Measurements from ENCODE around the gene INO80E.
"Not testable (repeated sequence)": the region's sequence is repeated elsewhere in the genome, so short reads cannot be mapped to it uniquely, and the experiment has no call there.

Gene INO80E

DNA sequence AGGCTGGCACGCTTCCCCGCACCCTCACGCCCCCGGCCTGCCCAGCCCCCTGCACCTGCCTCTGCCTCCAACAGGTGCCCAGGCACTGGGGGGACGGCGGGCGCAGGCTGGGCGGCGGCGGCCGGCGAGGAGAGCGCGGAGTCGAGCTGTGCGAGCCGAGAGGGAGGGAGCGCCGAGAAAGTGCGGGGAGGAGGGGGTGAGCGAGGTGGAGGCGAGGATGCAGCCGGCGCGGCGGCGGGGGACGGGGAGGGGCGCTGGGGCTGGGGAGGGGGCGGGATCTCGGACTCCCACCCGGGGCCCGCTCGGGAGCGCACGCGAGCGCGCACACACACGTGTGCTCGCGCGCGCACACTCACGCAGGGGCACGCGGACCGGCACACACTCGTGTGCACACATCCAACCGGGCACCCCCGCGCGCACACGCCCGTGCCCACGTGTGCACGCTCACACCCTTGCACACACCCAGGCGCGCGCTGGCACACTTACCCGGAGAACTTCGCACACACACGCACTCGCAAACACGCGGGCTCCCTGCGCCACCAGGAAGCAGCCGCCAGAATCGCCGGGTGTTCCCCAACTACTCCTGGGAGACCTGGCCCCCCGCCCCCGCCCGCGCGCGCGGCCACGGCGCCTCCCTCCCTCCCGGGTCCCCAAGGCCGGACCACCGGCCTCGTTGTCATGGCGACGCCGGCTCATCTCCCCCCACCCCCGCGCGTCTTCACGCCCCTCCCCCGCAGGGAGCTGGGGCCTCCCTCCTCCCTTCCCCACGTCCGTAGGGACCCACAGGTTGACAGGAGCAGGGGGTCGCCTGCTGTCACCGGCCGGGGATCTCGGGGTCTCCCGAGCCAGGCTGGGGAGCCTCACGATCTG is 15.0 kb downstream of the INO80E start, which contains the start of gene DOC2A:
Gene DOC2A (minus strand): TSS at position 184 of the 870 bp plus-strand sequence. CDS start 805 bp downstream, outside the sequence.
- DNase-seq, result peak; percentile 49

GRCh38 chr16:30011714-30012504 is 15.9 kb downstream of the INO80E start:
- no peak for DNase-seq

- DNase-seq, result not testable (repeated sequence)
These were observed 16.6 kb downstream of the INO80E start for GRCh38 chr16:30012598-30012997.

DNA sequence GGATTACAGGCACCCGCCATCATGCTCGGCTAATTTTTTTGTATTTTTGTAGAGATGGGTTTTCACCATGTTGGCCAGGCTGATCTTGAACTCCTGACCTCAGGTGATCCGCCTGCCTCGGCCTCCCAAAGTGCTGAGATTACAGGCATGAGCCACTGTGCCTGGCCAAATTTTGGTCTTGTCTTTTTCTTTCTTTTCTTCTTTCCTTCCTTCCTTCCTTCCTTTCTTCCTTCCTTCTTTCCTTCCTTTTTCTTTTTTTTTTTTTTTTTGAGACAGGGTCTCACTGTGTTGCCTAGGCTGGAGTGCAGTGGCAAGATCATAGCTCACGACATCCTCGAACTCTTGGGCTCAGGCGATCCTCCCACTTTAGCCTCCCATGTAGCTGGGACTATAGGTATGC is 19.4 kb downstream of the INO80E start:
- DNase-seq, result not testable (repeated sequence)

DNA sequence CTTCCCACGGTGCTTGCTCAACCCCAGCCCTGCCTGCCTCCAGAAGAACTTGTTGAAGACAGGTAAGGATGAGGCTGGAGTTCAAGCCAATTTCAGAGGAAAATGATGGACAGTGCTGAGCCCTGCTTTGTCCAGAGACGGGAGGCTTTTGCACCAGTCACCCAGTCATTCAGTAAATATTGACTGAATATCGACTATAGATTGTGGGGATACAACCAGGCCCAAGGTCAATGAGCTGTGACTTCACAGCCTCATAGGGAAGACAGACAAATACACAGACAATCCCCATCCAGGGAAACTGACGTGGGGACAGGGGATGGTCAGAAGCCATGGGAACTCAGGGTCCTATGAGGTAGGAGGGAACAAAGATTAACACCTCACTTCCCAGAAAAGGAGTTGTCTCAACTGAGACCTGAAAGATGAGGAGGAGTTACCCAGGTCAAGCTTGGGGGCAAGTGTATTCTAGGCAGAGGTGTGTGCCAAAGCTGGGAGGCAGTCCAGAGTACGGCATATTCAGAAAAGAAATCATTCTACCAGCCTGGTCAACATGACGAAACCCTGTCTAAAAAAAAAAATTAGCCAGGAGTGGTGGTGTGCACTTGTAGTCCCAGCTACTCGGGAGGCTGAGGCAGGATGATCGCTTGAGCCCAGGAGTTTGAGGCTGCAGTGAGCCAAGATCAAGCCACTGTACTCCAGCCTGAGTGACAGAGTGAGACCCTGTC is 20.7 kb downstream of the INO80E start:
- DNase-seq, result no peak

DNA sequence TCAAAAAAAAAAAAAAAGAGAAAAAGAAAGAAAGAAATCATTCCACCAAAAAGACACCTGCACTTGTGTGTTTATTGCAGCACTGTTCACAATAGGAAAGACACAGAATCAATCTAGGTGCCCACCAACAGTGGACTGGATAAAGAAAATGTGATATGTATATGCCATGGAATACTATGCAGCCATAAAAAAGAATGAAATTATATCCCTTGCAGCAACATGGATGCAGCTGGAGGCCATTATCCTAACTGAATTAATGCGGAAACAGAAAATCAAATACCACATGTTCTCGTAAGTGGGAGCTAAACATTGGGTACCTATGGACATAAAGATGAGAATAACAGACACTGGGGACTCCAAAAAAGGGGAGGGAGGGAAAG is 21.2 kb downstream of the INO80E start:
- no peak for DNase-seq

- not testable (repeated sequence) for DNase-seq
These were observed 21.9 kb downstream of the INO80E start for GRCh38 chr16:30017937-30018336.

- no peak for DNase-seq
These were observed 22.7 kb downstream of the INO80E start for GRCh38 chr16:30018731-30019158.

DNA sequence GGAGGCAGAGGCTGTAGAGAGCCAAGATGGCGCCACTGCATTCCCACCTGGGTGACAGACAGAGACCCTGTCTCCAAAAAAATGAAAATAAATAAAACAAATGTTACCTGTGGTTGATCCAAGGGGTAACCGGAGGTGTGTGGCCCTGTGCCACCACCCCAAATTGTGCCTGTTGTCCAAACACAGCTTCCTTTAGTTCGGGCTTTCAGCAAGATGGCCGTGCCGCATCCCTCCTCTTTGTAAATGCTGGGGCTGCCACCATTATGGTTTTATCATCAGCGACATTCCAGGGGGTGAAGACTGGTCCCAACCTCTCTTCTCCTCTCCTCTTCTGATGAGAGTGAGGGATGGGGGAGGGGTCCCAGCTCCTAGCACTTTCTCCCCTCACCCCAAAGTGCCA is 26.8 kb downstream of the INO80E start, which contains the start of gene C16orf92:
Gene C16orf92 (plus strand): TSS at position 312 of the 400 bp plus-strand sequence. CDS start 143 bp downstream, outside the sequence.
- no peak for DNase-seq

DNA sequence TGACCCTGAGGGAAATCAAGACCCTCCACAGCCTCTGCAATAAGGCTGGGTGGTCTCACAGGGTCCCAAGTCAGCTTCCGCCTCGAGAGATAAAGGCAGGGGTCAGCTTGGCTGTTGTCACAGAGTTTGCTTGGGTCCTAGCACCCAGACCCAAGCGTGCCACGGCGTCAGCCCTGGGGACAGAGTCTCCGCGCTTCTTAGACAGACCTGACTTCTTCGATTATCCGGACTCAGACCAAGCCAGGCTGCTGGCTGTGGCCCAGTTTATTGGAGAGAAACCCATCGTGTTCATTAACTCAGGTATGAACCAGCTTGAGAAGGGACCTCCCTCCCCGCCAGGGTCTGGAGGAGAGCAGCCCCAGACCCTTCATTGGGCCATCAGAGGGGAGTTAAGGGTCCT is 27.5 kb downstream of the INO80E start:
- no peak for DNase-seq

GRCh38 chr16:30024451-30024850 is 28.4 kb downstream of the INO80E start:
- DNase-seq, result no peak

DNA sequence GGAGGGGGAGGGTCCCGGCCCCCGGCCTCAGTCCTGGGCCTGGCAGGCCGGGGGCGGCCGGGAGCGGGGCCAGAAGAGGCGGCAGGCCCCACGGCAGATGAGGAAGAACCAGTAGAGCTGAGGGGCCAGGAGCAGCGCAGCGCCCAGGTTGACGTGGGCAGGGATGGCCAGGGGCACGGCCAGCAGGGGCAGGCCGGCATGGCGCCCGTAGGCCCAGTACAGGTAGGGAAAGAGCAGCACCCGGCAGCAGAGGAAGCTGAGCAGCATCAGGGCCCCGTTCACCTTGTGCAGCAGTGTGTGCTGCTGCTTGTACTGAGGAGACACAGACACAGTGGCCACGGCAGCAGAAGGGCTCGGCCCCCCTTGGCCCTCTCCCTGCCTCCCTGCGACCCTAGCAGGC is 29.1 kb downstream of the INO80E start:
- DNase-seq, result no peak

- DNase-seq, result no peak
These were observed 29.5 kb downstream of the INO80E start for GRCh38 chr16:30025574-30025973.

DNA sequence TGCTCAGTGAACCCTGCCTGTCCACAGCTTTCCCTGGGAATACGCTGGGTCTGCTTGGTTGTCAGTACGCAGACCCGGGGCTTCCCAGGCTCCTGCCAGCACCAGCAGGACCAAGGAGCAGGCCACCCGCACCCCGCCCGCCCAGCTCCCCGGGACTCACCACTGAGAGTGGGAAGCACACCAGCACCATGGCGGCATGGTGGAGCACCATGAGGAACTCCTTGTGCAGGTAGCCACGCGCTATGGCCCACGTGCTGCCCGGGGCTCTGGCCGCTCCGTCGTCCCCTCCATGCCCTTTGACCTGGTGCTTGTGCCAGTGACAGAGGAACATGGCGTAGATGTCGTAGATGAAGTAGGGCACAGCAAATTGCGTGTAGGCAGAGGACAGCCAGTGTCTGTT is 30.4 kb downstream of the INO80E start:
- no peak for DNase-seq

- no peak for DNase-seq
These were observed 31.8 kb downstream of the INO80E start for GRCh38 chr16:30027588-30028437.

DNA sequence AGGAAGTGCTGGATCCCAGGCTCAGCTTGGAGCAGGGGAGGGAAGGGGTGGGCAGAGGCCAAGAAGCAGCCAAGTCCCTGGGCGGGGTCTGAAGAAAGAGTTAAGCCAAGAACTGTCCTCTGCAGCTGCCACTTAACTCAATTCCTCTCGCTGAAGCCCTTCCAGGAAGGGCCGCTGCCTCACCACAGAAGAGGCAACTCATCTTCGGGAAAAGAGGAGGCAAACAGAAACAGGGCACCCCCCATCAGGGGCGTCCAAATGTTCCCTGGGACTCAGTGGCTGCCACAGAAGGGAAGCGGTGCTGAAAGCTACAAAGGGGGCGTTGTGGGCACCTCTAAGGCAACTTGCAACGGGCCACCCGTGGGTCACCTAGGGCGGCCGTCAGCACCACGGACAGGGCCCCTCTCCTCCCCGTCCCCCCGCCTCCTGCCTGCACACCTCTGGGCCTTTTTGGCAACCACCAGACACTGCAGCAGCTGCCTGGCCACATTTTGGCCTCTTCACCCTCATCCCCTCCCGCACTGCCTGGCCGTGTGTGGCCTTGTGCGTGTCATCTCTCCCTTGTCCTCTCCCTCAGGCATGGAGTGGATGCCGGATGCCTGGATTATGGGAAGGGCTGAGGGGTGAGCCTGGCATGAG is 32.5 kb downstream of the INO80E start:
- peak; percentile 23 for DNase-seq

DNA sequence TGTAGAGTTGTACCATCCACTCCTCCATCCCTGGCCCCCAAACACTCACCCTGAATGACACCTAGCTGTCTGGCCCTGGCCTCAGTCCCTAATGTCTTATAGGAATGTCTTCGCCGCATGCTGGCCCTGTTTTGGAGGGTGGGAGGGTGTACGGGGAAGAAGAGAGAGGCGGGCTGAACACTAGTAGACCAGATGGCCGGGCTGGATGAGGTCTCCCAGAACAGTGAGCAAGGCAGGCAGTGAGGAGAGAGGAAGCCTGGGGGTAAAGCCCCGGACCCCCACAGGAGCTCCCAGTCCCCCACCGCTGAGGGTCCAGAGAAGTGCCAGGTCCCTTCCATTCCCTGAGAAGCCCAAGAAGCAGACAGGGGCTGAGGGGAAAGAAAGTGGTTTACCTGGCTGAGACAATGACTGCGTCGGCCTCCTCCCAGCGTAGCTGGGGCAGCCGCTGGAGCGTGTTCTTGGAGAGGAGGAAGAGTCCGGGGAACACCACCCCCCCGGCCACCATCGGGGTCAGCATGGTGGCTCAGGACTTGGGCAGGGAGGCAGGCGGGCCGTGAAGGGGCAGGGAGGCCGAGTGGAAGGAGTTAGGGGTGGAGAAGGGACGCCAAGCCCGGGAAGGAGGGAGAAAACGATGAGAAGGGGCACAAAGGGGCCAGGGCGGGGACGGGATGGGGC is 34.1 kb downstream of the INO80E start:
- DNase-seq, result no peak

GRCh38 chr16:30030841-30031413 is 34.9 kb downstream of the INO80E start, which contains the start of gene TLCD3B:
Gene TLCD3B, minus strand, starts transcription at chr16:30031271. Its CDS starts 744 bp downstream, at chr16:30030527.
- peak; percentile 22 for DNase-seq

DNA sequence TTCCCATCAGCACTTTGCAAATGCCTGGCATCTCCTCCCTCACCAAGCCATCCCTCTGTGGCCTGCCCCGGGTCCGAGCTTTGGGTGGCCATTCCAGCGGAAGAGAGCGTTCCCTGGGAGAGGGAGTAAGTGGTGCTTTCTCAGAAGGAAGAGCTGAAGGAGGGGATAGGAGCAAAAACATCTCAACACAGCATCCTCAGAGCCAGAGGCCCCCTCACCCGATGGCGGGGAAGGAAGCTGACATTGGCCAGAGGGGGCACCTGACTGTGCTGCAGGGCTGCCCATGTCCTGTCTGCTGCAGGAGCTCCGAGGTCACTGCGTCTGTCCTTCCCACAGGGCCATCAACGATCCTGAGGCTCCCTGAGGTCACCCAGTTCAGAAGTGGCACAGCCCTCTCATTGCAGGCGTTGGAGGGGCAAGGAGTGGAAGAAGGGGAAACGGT is 35.5 kb downstream of the INO80E start:
- DNase-seq, result no peak

Data from CD4-positive, alpha-beta T cell treated with Interleukin-6 for 4 hours (primary cell).